Endothelial cell (in vitro differentiated cells): ENCODE measurements around the gene DNMT3B. TPM values are rescaled to one million over a fixed set of nuclear protein-coding genes. Genes with fewer than 3 reads are reported as not detected.

Experiments
- DNase-seq: peaks from one replicate; pipeline ENCODE4 v3.0.0; 2021; ENCODE audit warnings: low spot score
- H3K27ac Mint-ChIP-seq: one replicate; pipeline ENCODE4 v1.8.0; 2021; ENCODE audit warnings: mixed read lengths, inconsistent platforms; ENCODE audit not compliant: unreplicated experiment
- H3K27me3 Mint-ChIP-seq: one replicate; pipeline ENCODE4 v1.8.0; 2021; ENCODE audit warnings: mild to moderate bottlenecking, moderate library complexity, mixed read lengths, inconsistent platforms; ENCODE audit not compliant: unreplicated experiment
- H3K36me3 Mint-ChIP-seq: one replicate; pipeline ENCODE4 v1.8.0; 2021; ENCODE audit warnings: mild to moderate bottlenecking, low read depth, mixed read lengths, inconsistent platforms; ENCODE audit not compliant: unreplicated experiment
- H3K4me1 Mint-ChIP-seq: one replicate; pipeline ENCODE4 v1.8.0; 2021; ENCODE audit warnings: mild to moderate bottlenecking, mixed read lengths, inconsistent platforms; ENCODE audit not compliant: unreplicated experiment
- H3K4me3 Mint-ChIP-seq: one replicate; pipeline ENCODE4 v1.8.0; 2021; ENCODE audit warnings: mild to moderate bottlenecking, mixed read lengths, inconsistent platforms; ENCODE audit not compliant: unreplicated experiment
- H3K9me3 Mint-ChIP-seq: one replicate; pipeline ENCODE4 v1.8.0; 2021; ENCODE audit warnings: mixed read lengths, inconsistent platforms; ENCODE audit not compliant: unreplicated experiment
- total RNA-seq: library from RNA; stranded (reverse); fragmentation: NEBNext Ultra II Directional; extraction: Animal tissue kit (Norgen Biotek cat#: 25700); gene quantifications from one replicate; pipeline ENCODE4 v1.2.1, GENCODE V29; 2021; ENCODE audit not compliant: unreplicated experiment
- TF ChIP-seq, protein P1 (sequence below): fragments of 200-600 bp; sonication (generic); IDR thresholded peaks from one replicate; pipeline ENCODE4 v1.5.0; 2021; ENCODE audit warnings: antibody characterized with exemption; ENCODE audit not compliant: unreplicated experiment

The DNMT3B gene
- total RNA-seq, 1 donor from 2014 or later: 77.9 TPM

DNA sequence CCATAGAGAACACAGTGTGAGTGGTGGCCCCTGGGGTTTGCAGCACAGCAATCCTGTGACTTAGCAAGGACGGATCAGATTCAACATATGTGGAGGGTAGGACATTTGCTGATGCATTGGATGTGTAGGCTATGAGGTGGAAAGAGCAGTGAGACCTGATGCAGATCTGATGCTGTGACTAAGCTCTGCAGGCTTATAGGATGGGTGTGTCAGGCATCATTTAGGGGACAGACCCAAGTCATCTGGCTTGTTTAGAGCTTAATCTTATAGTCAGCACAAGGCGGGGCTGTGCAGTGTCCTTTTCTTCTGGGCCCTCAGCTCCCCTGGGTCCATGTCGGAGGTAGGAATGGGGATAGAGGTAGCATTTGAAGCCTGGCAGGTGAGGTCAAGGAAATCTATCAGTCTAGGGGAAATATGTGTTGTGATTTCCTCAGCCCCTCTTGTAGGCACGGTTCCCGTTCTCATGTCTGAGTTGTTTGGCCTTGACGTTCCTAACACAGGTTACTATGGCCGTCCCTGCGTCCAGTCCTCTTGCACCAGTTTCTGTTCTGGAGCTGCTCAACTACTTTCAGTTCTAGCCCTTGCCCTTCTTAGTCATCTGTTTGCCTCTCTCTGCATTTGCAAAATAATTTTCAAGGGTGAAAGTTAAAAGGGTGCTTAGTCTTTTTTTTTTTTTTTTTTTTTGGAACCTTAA lies 42.0 kb downstream of the DNMT3B start:
- Mint-ChIP-seq H3K4me1 (peaks cover 19% of the 10 kb centered on the region), H3K27ac (no peak overlapping the region), H3K36me3 (peaks cover 32% of the 10 kb centered on the region), H3K9me3 (no peaks in the 10 kb centered on the region), H3K27me3 (peaks cover 4% of the 10 kb centered on the region), H3K4me3 (no peak overlapping the region)
- no peak for DNase-seq
- TF ChIP-seq, protein P1, sequence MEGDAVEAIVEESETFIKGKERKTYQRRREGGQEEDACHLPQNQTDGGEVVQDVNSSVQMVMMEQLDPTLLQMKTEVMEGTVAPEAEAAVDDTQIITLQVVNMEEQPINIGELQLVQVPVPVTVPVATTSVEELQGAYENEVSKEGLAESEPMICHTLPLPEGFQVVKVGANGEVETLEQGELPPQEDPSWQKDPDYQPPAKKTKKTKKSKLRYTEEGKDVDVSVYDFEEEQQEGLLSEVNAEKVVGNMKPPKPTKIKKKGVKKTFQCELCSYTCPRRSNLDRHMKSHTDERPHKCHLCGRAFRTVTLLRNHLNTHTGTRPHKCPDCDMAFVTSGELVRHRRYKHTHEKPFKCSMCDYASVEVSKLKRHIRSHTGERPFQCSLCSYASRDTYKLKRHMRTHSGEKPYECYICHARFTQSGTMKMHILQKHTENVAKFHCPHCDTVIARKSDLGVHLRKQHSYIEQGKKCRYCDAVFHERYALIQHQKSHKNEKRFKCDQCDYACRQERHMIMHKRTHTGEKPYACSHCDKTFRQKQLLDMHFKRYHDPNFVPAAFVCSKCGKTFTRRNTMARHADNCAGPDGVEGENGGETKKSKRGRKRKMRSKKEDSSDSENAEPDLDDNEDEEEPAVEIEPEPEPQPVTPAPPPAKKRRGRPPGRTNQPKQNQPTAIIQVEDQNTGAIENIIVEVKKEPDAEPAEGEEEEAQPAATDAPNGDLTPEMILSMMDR: no peak

GRCh38 chr20:32804817-32805216 lies 42.6 kb downstream of the DNMT3B start:
- Mint-ChIP-seq H3K27me3 (peaks cover 4% of the 10 kb centered on the region), H3K4me1 (peaks cover 19% of the 10 kb centered on the region), H3K27ac (no peak overlapping the region), H3K4me3 (no peak overlapping the region), H3K36me3 (peaks cover 30% of the 10 kb centered on the region), H3K9me3 (no peaks in the 10 kb centered on the region)
- no peak for DNase-seq
- TF ChIP-seq, protein P1: no peak

DNA sequence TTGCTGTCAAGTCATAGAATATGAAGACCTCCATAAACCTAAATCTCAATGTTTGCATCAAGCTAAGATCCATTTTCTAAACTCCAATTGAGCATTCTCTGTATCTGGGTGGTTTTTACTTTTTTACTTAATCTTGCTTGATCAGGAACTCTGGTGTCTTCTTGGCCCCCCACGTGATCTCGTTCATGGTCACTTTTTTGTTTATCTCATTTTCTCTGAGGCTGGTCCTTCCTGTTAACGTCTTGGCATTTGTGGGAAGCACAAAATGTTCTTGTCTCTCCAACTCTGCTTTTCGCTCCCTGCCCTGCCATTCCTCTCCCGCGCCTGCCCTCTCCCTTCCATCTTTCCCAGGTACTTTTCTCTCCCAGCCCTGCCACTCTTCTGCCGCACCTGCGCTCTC lies 43.5 kb downstream of the DNMT3B start:
- Mint-ChIP-seq H3K4me3 (peak overlapping the region; percentile 8), H3K4me1 (peaks cover 19% of the 10 kb centered on the region), H3K9me3 (no peaks in the 10 kb centered on the region), H3K27me3 (peaks cover 4% of the 10 kb centered on the region), H3K27ac (peak overlapping the region; percentile 0), H3K36me3 (peaks cover 27% of the 10 kb centered on the region)
- TF ChIP-seq, protein P1: no peak
- DNase-seq: no peak

DNA sequence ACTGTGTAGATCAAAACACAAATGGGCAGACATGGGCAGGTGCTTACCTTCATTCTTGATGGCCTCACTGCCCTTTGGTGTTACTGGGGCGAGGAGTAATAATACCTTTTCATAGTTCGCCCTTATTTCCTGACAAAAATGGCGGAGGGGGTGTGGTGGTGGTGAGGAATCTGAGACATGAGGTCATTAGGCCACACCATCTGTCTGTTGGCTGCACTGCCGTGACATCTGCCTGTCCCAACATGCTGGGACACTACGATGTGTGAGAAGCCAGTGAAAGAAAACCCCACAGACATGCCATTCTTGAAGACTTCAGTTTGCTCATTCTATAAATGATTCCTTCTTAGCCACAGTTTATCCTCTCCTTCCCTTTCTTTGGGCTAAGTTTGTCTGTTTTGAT lies 44.2 kb downstream of the DNMT3B start:
- H3K4me1 Mint-ChIP-seq: peaks cover 19% of the 10 kb centered on the region
- H3K4me3 Mint-ChIP-seq: peak overlapping the region; percentile 8
- peaks cover 24% of the 10 kb centered on the region for H3K36me3 Mint-ChIP-seq
- no peak overlapping the region for H3K27ac Mint-ChIP-seq
- no peak for DNase-seq
- peaks cover 7% of the 10 kb centered on the region for H3K27me3 Mint-ChIP-seq
- no peaks in the 10 kb centered on the region for H3K9me3 Mint-ChIP-seq
- TF ChIP-seq, protein P1: no peak

DNA sequence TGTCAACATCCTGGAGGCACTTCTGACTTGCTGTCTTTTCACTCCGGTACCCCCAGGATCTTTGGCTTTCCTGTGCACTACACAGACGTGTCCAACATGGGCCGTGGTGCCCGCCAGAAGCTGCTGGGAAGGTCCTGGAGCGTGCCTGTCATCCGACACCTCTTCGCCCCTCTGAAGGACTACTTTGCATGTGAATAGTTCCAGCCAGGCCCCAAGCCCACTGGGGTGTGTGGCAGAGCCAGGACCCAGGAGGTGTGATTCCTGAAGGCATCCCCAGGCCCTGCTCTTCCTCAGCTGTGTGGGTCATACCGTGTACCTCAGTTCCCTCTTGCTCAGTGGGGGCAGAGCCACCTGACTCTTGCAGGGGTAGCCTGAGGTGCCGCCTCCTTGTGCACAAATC lies 45.5 kb downstream of the DNMT3B start:
- Mint-ChIP-seq H3K36me3 (peaks cover 23% of the 10 kb centered on the region), H3K27me3 (peaks cover 7% of the 10 kb centered on the region)

More for the DNA sequence above, 45.5 kb downstream of the DNMT3B start:
- Mint-ChIP-seq H3K4me1 (peaks cover 19% of the 10 kb centered on the region), H3K9me3 (no peaks in the 10 kb centered on the region), H3K27ac (no peak overlapping the region), H3K4me3 (no peak overlapping the region)
- DNase-seq: no peak
- TF ChIP-seq, protein P1: no peak
